ENCODE measurements around the gene RNF8.
"Not testable (repeated sequence)": the region's sequence is repeated elsewhere in the genome, so short reads cannot be mapped to it uniquely, and the experiment has no call there.

Gene RNF8

GRCh38 chr6:37353761-37354525 is at the start of gene RNF8:
RNF8 (plus strand) TSS chr6:37353983; CDS start chr6:37354165, 182 bp downstream.
- DNase-seq (ENCODE audit: low read depth), result peak; percentile 75

GRCh38 chr6:37304766-37305165 is 49.0 kb upstream of the RNF8 start:
- DNase-seq (ENCODE audit: low read depth), result no peak

- no peak for DNase-seq (ENCODE audit: low read depth)
Observed at GRCh38 chr6:37305841-37306425, 47.9 kb upstream of the RNF8 start.

GRCh38 chr6:37306624-37307222 is 47.1 kb upstream of the RNF8 start:
- no peak for DNase-seq (ENCODE audit: low read depth)

GRCh38 chr6:37307484-37307883 is 46.3 kb upstream of the RNF8 start:
- DNase-seq (ENCODE audit: low read depth), result not testable (repeated sequence)

- DNase-seq (ENCODE audit: low read depth), result no peak
Observed at GRCh38 chr6:37308069-37308815, 45.5 kb upstream of the RNF8 start.

- DNase-seq (ENCODE audit: low read depth), result no peak
Observed at GRCh38 chr6:37309046-37309445, 44.7 kb upstream of the RNF8 start.

GRCh38 chr6:37309692-37310091 is 44.1 kb upstream of the RNF8 start:
- DNase-seq (ENCODE audit: low read depth), result no peak

- DNase-seq (ENCODE audit: low read depth), result no peak
Observed at GRCh38 chr6:37310966-37311365, 42.8 kb upstream of the RNF8 start.

- no peak for DNase-seq (ENCODE audit: low read depth)
Observed at GRCh38 chr6:37311741-37312473, 41.9 kb upstream of the RNF8 start.

- DNase-seq (ENCODE audit: low read depth), result no peak
Observed at GRCh38 chr6:37313723-37314486, 39.9 kb upstream of the RNF8 start.

- DNase-seq (ENCODE audit: low read depth), result no peak
Observed at GRCh38 chr6:37314487-37315156, 39.2 kb upstream of the RNF8 start.

- no peak for DNase-seq (ENCODE audit: low read depth)
Observed at GRCh38 chr6:37315157-37315515, 38.6 kb upstream of the RNF8 start.

- DNase-seq (ENCODE audit: low read depth), result no peak
Observed at GRCh38 chr6:37316071-37316470, 37.7 kb upstream of the RNF8 start.

GRCh38 chr6:37317312-37318038 is 36.3 kb upstream of the RNF8 start:
- DNase-seq (ENCODE audit: low read depth), result no peak

- DNase-seq (ENCODE audit: low read depth), result no peak
Observed at GRCh38 chr6:37319156-37319555, 34.6 kb upstream of the RNF8 start.

- no peak for DNase-seq (ENCODE audit: low read depth)
Observed at GRCh38 chr6:37319856-37320480, 33.8 kb upstream of the RNF8 start.

GRCh38 chr6:37320646-37321045 is 33.1 kb upstream of the RNF8 start:
- DNase-seq (ENCODE audit: low read depth), result no peak

- DNase-seq (ENCODE audit: low read depth), result no peak
Observed at GRCh38 chr6:37321101-37321500, 32.7 kb upstream of the RNF8 start.
